LNCAP (cell line): ENCODE measurements around the gene TMPRSS2.

Experiments used
- CTCF ChIP-seq: fragments of 450-650 bp; IDR thresholded peaks from 2 replicates; pipeline ENCODE4 v1.5.1; 2017; ENCODE audit warnings: mild to moderate bottlenecking

TMPRSS2 gene

GRCh38 chr21:41537356-41537755, 29.4 kb upstream of the TMPRSS2 start:
- TF ChIP-seq CTCF, result no peak

- TF ChIP-seq CTCF, result no peak
Measured at GRCh38 chr21:41536827-41537103, 28.8 kb upstream of the TMPRSS2 start.

- TF ChIP-seq CTCF, result no peak
Measured at GRCh38 chr21:41536076-41536826, 28.3 kb upstream of the TMPRSS2 start.

GRCh38 chr21:41530366-41530765, 22.4 kb upstream of the TMPRSS2 start:
- TF ChIP-seq CTCF, result no peak

GRCh38 chr21:41529769-41530168, 21.8 kb upstream of the TMPRSS2 start:
- TF ChIP-seq CTCF, result no peak

- TF ChIP-seq CTCF, result no peak
Measured at GRCh38 chr21:41526478-41527087, 18.6 kb upstream of the TMPRSS2 start.

GRCh38 chr21:41523175-41523574, 15.2 kb upstream of the TMPRSS2 start:
- TF ChIP-seq CTCF, result no peak
